ENCODE results near the gene RPRD1A.
"Not testable (repeated sequence)": the region's sequence is repeated elsewhere in the genome, so short reads cannot be mapped to it uniquely, and the experiment has no call there.

RPRD1A gene

DNA sequence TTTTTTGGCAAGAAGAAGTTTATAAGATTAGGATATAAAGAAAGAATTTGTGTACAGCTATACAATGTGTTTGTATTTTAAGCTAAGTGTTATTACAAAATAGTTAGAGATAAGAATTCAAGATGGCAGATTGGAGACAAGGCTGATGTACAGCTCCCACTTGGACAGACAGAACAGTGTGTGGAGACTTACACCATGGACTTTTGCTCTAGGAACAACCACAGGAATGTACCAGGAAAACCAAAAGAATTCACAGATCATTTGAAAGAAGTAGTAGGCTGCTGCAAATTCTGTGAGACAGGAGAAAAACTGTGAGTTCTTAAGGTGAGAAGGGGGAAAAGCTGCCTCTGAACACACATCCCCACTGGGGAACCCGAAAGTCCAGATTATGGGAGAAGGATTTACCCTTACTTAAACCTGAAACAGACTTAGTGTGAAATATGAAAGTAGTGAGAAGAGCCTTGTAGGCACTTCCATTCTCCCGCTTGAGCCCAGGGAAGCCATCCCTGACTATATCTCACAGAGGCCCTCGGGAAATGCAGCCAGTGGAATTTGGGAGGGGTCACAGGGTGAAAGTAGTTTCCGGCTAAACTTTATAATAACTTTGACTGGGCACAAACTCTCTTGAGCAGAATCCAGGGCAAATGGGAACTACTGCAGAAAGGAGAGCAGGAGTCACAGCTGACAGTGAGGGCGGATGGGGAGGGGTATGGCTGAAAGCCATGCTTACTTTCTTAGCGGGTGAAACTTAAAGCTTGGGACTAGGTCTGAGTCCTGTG, 11.6 kb upstream of the RPRD1A start:
- Histone ChIP-seq H3K4me3 (no peak overlapping the region), H3K4me2 (no peak overlapping the region), H3K4me1 (peaks cover 19% of the 10 kb centered on the region), H3K9me3 (peaks cover 37% of the 10 kb centered on the region), H3K27ac (no peak overlapping the region), H3K36me3 (no peaks in the 10 kb centered on the region), H3K9ac (no peak overlapping the region), H3K27me3 (no peaks in the 10 kb centered on the region), H4K20me1 (no peaks in the 10 kb centered on the region)
- TF ChIP-seq Cebpa-rat (IDR thresholded peaks at IDR 0.05): no peak

DNA sequence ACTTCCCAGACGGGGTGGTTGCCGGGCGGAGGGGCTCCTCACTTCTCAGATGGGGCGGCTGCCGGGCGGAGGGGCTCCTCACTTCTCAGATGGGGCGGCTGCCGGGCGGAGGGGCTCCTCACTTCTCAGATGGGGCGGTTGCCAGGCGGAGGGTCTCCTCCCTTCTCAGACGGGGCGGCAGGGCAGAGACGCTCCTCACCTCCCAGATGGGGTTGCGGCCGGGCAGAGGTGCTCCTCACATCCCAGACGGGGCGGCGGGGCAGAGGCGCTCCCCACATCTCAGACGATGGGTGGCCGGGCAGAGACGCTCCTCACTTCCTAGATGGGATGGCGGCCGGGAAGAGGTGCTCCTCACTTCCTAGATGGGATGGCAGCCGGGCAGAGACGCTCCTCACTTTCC, 10.4 kb upstream of the RPRD1A start:
- not testable (repeated sequence) for H3K27me3 ChIP-seq, H3K27ac ChIP-seq, H4K20me1 ChIP-seq, H3K4me3 ChIP-seq, H3K4me2 ChIP-seq, H3K9ac ChIP-seq, H3K36me3 ChIP-seq
- H3K9me3 ChIP-seq: peaks cover 37% of the 10 kb centered on the region
- peaks cover 14% of the 10 kb centered on the region for H3K4me1 ChIP-seq

DNA sequence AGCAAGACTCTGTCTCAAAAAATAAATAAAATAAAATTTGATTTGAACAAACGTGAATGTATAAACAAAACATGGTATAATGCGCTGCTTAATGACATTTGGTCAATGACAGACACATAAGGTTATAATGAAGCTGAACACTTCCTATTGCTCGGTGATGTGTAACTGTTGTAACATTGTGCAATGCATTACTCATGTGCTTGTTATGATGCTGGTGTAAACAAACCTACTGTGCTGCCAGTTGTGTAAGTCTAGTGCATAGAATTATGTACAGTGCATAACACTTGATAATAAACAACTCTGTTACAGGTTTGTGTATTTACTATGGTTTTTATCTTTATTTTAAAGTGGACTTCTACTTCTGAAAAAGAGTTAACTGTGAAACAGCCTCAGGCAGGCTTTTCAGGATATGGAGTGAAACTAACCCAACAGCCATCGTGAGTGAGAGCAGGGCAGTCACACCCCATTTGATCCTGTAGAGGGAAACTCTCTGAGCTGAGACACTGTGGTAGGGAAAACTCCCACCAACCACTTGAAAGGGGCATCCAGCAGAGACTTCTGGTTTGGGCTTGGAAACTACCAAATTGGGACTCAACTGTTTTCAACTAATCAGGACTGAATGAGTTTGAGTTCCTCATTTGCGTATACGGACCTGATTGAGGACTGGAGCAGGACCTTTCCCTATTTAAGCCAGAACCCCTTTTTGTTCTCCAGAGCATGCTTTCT, 8.7 kb upstream of the RPRD1A start:
- Histone ChIP-seq H4K20me1 (no peaks in the 10 kb centered on the region), H3K9me3 (peaks cover 31% of the 10 kb centered on the region), H3K4me3 (no peak overlapping the region), H3K27ac (no peak overlapping the region; the same call in 1 of the 2 replicates), H3K4me1 (peaks cover 14% of the 10 kb centered on the region), H3K27me3 (no peaks in the 10 kb centered on the region), H3K4me2 (peak overlapping the region; percentile 50), H3K9ac (no peak overlapping the region), H3K36me3 (no peaks in the 10 kb centered on the region)
- peak; percentile 56; the same call in 1 of the 2 replicates for TF ChIP-seq Cebpa-rat (IDR thresholded peaks at IDR 0.05)

DNA sequence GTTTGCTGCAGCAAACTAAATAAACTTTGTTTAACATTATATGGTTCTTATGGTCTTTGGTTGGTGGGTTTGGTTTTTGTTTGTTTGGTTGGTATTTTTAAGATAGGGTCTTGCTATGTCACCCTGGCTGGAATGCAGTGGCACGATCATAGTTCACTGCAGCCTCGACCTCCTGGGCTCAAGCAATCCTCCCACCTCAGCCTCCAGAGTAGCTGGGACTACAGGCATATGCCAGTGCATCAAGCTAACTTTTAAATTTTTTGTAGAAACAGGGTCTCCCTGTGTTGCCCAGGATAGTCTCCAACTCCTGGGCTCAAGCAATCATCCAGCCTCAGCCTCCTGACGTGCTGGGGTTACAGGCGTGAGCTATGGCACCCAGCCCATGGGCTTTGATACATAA, 7.1 kb upstream of the RPRD1A start:
- no peaks in the 10 kb centered on the region for H3K27me3 ChIP-seq
- no peak overlapping the region for H3K4me2 ChIP-seq
- no peak overlapping the region for H3K27ac ChIP-seq
- no peak overlapping the region for H3K9ac ChIP-seq
- H3K4me3 ChIP-seq: no peak overlapping the region
- peaks cover 16% of the 10 kb centered on the region for H3K9me3 ChIP-seq
- TF ChIP-seq Cebpa-rat (IDR thresholded peaks at IDR 0.05): no peak
- H3K36me3 ChIP-seq: no peaks in the 10 kb centered on the region
- H3K4me1 ChIP-seq: peaks cover 14% of the 10 kb centered on the region
- no peaks in the 10 kb centered on the region for H4K20me1 ChIP-seq

DNA sequence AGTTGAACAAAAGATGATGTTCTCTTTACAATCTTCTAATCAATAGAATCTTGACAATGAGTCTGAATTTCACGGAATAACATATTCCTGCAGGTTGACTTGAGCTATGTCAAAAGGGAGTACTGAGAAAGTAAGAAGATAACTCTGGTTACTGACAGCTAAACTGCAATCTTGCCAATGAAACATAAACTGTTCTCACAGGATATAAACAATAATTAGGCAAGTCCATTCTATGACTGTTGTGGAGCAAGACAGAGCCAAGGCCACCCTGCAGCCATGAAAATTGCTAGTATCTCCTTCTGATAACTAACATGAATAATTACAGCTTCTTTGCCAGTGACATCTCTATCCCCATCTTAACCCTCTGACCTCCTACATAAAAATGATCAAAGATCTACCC, 6.3 kb upstream of the RPRD1A start:
- Histone ChIP-seq H3K9me3 (peaks cover 8% of the 10 kb centered on the region; the same call in 1 of the 2 replicates), H4K20me1 (no peaks in the 10 kb centered on the region), H3K27me3 (no peaks in the 10 kb centered on the region), H3K36me3 (no peaks in the 10 kb centered on the region), H3K4me3 (no peak overlapping the region), H3K9ac (no peak overlapping the region), H3K4me1 (peaks cover 14% of the 10 kb centered on the region), H3K4me2 (no peak overlapping the region), H3K27ac (no peak overlapping the region)
- no peak for TF ChIP-seq Cebpa-rat (IDR thresholded peaks at IDR 0.05)

DNA sequence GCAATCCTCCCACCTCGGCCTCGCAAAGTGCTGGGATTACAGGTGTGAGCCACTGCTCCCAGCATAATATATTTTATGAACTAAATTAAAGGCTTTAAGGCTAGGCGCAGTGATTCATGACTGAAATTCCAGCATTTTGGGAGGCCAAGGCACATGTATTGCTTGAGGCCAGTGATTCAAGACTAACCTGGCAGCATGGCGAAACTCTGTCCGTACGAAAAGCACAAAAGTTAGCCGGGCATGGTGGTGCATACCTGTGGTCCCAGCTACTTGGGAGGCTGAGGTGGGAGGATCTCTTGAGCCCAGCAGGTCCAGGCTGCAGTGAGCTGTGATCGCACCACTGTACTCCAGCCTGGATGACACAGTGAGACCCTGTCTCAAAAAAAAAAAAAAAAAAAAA, 5.0 kb upstream of the RPRD1A start:
- H3K36me3 ChIP-seq, H4K20me1 ChIP-seq, H3K4me3 ChIP-seq, H3K9me3 ChIP-seq, H3K27ac ChIP-seq, H3K27me3 ChIP-seq, H3K9ac ChIP-seq, H3K4me2 ChIP-seq: not testable (repeated sequence)
- peaks cover 19% of the 10 kb centered on the region for H3K4me1 ChIP-seq

DNA sequence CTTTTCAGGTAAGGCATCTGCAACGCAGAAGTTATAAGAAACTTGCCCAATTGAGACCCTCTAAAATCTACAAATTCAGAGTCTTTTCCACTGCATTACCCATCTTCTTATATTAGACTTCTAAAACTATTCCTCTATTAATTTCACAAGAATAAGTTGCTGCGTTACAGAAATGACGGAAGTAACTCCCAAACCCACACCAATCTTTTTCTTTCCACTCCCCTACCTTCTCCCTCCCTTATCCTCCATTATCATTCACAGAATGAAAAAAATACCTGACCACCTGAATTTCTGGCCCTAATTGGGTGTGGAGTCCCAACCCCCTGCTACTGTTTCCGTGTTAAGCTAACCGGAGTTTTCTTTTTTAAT, 689 bp downstream of the RPRD1A start:
- Histone ChIP-seq H3K9me3 (peaks cover 30% of the 10 kb centered on the region), H4K20me1 (peaks cover 44% of the 10 kb centered on the region), H3K27me3 (no peaks in the 10 kb centered on the region), H3K4me3 (peak overlapping the region; percentile 100), H3K4me1 (peaks cover 27% of the 10 kb centered on the region), H3K36me3 (peaks cover 17% of the 10 kb centered on the region), H3K27ac (peak overlapping the region; percentile 90), H3K4me2 (peak overlapping the region; percentile 81), H3K9ac (peak overlapping the region; percentile 96)
- no peak for TF ChIP-seq Cebpa-rat (IDR thresholded peaks at IDR 0.05)

DNA sequence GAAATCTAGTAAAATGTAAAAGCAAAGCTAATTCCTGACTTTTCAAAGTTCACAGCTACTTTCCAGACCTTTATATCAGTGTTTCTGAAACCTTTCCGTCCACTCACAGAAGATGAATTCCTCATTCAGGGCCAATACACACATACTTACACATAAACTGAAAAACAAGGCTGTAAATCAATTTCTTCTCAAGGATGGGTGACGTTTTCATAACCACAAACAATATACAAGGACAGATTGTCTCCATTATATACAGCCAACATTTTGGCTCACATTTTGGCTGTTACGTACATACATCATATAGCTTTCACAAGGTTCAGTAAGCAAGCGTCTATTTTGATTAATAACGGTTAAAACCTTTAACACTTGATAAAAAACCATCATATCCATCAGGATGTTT, 1.4 kb downstream of the RPRD1A start:
- peak overlapping the region; percentile 100 for H3K4me3 ChIP-seq
- peak overlapping the region; percentile 81 for H3K4me2 ChIP-seq
- H4K20me1 ChIP-seq: peaks cover 49% of the 10 kb centered on the region
- H3K9me3 ChIP-seq: peaks cover 33% of the 10 kb centered on the region
- no peaks in the 10 kb centered on the region for H3K27me3 ChIP-seq
- H3K9ac ChIP-seq: peak overlapping the region; percentile 96
- peaks cover 27% of the 10 kb centered on the region for H3K4me1 ChIP-seq
- no peak for TF ChIP-seq Cebpa-rat (IDR thresholded peaks at IDR 0.05)
- peaks cover 21% of the 10 kb centered on the region for H3K36me3 ChIP-seq
- H3K27ac ChIP-seq: peak overlapping the region; percentile 90

DNA sequence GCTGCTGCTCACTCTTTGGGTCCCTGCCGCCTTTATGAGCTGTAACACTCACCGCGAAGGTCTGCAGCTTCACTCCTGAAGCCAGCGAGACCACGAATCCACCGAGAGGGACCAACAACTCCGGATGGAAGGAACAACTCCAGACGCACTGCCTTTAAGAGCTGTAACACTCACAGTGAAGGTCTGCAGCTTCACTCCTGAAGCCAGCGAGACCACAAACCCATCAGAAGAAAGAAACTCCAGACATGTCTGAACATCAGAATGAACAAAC, 2.6 kb downstream of the RPRD1A start:
- peaks cover 29% of the 10 kb centered on the region for H3K36me3 ChIP-seq
- H3K27me3 ChIP-seq, H3K4me3 ChIP-seq, H3K27ac ChIP-seq, H3K9ac ChIP-seq: not testable (repeated sequence)
- H4K20me1 ChIP-seq: peaks cover 57% of the 10 kb centered on the region
- peaks cover 27% of the 10 kb centered on the region for H3K4me1 ChIP-seq
- peaks cover 42% of the 10 kb centered on the region for H3K9me3 ChIP-seq
- 0 out of 2 replicates have a peak overlapping the region, but pooled peaks have one; percentile 81 for H3K4me2 ChIP-seq

DNA sequence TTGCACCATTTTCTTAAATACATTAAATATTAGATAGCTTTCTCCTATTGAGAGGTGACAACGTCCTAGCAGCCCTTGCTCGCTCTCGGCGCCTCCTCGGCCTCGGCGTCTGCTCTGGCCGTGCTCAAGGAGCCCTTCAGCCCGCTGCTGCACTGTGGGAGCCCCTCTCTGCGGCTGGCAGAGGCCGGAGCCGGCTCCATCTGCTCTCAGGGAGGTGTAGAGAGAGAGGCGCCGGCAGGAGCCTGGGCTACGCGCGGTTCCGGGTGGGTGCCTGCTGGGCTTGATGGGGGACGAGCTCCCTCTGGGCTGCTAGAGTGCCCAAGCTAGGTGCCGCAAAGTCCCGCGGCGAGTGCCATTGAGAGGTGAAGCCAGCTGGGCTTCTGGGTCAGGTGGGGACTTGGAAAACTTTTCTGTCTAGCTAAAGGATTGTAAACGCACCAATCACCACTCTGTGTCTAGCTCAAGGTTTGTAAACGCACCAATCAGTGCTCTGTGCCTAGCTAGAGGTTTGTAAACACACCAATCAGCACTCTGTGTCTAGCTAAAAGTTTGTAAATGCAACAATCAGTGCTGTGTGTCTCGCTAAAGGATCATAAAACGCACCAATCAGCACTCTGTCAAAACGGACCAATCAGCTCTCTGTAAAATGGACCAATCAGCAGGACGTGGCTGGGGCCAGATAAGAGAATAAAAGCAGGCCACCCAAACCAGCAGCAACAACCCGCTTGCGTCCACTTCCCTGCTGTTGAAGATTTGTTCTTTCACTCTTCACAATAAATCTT, 3.1 kb downstream of the RPRD1A start:
- Histone ChIP-seq H3K4me1 (peaks cover 27% of the 10 kb centered on the region), H3K27me3 (no peaks in the 10 kb centered on the region), H3K27ac (no peak overlapping the region), H4K20me1 (peaks cover 57% of the 10 kb centered on the region), H3K4me3 (no peak overlapping the region), H3K4me2 (0 out of 2 replicates have a peak overlapping the region, but pooled peaks have one; percentile 14), H3K9ac (no peak overlapping the region), H3K9me3 (peaks cover 42% of the 10 kb centered on the region), H3K36me3 (peaks cover 29% of the 10 kb centered on the region)
- TF ChIP-seq Cebpa-rat (IDR thresholded peaks at IDR 0.05): no peak
